Activated CD8-positive, alpha-beta memory T cell treated with anti-CD3 and anti-CD28 coated beads, Interleukin-2, amount 50 U/mL, for 1 hour (primary cell): ENCODE data around the gene PLEKHJ1.

ENCODE experiments used
- DNase-seq: peaks from one replicate; pipeline ENCODE4 v3.0.0-alpha.2; 2020; ENCODE audit errors: extremely low read depth

Gene PLEKHJ1

DNA sequence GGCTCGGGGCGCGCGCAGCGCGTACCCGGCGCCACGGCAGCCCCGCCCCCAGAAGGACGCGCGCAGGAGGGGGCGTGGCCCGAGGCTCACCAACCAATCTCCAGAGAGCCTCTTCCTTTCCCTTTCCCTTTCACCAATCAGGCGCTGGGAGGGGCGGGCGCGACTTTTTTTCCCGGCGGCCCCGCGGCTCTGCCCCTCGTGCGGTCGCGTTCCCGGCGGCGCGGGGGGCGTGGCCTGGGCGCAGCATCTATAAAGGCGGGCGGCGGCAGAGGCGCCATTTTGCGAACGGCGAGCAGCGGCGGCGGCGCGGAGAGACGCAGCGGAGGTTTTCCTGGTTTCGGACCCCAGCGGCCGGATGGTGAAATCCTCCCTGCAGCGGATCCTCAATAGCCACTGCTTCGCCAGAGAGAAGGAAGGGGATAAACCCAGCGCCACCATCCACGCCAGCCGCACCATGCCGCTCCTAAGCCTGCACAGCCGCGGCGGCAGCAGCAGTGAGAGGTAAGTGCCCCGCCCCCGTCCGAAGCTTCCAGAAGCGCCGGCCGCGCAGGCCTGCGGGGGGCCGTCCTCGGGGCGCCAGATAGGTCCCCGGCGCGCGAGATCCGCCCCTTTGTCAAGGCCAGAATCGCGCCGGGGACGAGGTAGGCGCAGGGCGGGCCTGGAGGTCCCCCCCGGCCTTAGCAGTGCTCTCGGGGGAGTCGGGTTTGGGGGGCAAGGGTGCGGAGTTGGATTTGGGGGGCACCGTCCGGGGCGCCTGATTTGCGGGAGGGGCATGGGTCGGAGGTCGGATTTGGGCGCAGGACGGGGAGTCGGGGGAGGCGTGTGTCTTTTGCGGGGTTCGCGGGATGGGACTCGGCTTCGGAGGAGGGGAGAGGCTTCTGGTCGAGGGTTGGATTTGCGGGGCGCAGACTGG, 33.4 kb upstream of the PLEKHJ1 start:
- peak; percentile 92 for DNase-seq

DNA sequence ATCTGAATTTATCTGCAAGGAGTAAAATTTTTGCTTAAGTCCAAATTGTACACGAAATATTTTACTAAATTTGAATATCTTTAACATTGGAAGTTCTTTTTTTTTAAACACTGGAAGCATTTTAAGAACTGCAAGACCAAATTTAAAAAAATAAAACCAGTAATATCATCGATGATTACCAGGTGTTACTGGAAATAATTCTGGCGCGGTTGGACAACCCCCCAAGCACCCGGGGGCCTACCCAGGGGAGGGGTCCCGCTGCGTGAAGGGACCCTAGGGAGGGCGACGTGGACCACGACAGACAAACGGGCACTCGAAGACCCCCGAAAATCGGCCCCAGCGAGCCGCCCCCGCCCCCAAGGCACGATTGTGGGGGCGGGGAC, 32.7 kb upstream of the PLEKHJ1 start:
- DNase-seq, result no peak

DNA sequence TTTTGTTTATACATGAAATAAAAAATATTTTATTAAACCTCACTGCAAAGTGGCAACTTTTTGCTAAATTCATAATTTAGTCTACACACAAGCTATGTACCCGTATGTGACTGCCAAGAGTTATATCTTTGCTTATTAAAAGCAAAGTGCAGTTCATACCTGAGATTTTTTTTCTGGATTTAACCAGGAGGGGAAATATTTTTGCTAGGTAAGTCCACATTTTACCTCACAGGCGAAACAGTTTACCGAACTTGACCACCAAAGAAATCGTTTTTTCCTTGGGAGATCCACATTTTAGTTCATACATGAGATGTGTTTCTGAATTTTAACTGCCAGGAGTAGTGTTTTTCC, 32.3 kb upstream of the PLEKHJ1 start:
- DNase-seq, result no peak

DNA sequence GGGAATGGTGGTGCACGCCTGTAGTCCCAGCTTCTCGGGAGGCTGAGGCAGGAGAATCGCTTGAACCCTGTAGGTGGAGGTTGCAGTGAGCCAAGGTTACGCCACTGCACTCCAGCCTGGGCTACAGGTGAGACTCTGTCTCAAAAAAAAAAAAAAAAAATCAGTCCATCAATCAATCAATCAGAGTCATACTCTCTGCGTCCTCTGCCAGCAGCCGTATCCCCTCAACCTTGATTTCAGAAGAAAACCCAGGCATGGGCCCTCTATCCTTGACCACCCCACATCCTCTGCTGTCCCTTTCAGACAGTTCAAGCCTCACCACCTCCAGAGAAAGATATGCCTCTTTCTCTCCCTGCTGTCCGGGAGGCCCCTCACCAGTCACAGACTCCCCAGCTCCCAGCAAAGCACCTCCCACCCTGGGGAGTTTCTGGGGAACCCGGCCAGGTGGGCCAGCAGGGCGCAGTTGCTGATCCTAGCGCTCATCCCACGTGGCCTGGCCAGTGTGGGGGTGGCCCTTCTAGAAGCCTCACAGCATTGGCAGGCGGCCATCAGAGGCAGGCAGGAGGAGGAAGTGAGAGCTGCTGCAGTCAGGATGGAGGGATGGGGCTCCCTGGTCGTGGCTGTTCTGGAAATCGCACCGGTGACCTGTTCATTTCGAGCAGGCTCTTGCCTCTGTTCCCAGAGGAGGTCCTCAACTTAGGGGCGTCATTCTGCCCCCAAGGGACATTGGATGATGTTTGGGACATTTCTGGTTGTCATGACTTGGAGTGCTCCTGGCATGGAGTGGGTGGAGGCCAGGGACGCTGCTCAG, 30.3 kb upstream of the PLEKHJ1 start:
- DNase-seq, result no peak

GRCh38 chr19:2261438-2262172, 25.5 kb upstream of the PLEKHJ1 start:
- DNase-seq, result no peak

DNA sequence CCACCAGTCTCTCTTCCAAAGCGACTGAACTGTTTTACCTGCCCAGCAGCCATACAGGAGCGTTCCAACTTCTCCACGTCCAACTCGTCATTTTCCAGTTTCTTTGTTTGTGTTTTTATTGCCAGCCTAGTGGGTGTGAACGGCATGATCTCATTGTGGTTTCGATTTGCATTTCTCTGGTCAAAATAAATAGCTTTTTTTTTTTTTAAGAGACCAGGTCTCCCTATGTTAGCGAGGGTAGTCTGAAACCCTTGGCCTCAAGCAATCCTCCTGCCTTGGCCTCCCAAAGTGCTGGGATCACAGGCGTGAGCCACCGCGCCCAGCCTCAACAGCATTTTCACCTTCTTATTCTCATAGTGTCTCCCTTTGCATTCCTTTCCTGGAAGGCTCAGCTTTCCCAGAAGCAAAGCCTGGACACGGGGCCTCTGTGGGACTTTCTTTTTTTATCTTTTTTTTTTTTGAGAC, 24.2 kb upstream of the PLEKHJ1 start:
- DNase-seq, result no peak

DNA sequence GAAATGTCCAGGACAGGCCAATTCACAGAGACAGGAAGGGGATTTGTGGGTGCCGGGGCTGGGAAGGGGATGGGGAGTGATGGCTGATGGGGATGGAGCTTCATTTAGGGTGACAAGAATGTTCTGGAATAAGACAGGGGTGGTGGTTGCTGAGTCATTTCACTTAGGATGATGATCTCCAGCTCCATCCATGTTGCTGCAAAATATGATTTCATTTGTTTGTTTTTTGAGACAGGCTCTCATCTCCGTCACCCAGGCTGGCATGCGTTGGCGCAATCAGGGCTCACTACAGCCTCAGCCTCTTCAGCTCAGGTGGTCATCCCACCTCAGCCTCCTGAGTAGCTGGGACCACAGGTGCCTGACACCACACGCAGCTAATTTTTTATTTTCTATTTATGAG, 23.2 kb upstream of the PLEKHJ1 start:
- DNase-seq, result no peak

DNA sequence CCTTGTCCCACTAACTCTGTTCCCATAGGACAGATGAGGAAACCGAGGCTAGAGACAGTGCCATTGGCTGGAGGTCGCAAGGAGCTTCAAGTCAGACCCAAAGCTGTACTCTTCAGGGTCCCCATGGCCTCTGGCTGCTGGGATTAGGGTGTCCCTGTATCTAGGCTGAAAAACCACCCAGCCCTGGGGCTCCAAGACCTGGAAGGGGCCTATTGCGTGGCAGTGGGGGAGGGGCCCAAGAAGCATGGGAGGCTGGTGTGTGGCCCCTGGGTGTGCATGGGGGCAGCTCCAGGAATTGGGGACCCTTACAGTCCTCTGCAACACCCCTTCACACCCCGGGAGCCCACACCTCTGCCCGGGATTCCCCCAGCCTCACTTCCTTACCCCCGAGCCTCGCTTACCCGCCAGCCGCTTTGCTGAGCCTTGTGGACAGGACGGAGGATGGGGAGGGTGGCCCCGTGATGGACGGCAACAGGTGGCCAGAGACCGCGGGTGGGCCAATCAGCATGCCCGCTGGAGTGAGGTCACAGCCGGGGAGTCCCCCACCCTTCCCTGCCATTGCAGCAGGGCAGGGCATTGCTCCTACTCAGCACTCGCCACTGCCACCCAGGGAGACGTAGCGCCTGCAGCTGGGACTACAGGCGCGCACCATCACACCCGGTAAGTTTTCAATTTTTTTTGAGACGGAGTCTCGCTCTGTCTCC, 20.0 kb upstream of the PLEKHJ1 start, which contains the start of gene JSRP1:
Gene JSRP1, minus strand, starts transcription at position 436 of the 704 bp plus-strand sequence. CDS start 1,103 bp downstream, outside the sequence.
- no peak for DNase-seq

DNA sequence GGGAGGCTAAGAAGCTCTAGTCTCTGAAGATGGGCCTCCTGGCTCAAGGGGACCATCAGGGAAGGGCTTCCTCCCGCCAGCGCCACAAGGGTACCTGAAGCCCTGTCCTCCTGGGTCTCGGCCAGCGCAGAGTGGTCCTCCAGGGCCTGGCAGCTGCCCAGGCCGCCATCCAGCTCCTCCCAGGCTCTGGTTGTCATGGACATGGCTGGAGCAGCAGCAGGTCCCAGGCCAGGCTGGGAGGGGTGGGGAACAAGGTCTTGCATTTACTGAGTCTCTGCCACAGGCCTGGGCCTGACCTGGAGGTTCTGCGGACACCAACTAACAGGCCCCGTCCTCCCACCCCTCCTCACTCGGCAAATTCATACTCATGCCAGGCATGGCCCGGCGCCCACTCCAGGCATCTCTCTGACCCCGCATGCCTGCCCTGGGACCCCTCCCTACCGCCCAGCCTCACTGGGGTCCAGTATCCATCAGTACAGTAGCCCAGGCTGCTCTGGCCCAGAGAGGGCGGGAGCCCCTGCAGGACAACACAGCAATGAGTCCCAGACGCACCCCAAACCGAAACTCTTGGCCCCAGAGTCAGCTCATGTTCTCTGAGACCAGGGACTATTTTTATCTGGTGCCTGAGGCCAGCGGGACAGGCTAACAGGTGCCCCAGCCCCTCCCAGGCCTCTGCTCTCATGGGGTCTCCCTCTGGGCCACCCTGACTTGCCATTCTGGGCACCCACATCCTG, 19.1 kb upstream of the PLEKHJ1 start:
- DNase-seq, result no peak

DNA sequence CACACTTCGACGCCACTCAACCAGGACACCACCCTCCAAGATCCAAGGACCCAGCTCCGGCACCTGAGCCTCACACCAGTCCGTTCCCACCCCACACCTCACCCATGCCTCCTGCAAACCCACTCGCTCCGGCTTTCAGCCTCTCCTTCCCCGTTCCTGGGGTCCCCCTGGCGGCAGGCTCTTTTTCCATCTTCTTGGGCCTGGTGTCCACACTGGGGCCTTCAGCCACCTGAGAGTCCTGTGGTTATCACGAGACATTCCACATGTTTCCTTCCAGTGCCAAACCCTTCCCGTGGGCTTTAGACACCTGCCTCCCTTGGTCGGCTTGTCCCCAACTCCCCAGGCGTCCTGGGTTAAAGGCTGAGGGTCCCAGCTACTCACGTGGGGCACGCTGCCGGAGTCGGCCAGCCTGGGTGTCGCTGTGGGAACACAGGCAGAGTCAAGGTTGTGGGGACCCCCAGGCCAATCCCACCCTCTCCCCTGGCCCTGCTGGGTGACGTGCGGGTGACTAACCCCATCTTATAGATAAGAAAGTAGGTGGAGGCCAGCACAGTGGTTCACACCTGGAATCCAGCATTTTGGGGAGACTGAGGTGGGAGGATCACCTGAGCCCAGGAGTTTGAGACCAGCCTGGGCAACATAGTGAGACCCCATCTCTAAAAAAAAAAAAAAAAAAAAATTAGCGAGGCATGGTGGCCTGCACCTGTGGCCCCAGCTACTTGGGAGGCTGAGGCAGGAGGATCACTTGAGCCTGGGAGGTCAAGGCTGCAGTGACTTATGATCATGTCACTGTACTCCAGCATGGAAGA, 18.1 kb upstream of the PLEKHJ1 start:
- DNase-seq, result no peak

DNA sequence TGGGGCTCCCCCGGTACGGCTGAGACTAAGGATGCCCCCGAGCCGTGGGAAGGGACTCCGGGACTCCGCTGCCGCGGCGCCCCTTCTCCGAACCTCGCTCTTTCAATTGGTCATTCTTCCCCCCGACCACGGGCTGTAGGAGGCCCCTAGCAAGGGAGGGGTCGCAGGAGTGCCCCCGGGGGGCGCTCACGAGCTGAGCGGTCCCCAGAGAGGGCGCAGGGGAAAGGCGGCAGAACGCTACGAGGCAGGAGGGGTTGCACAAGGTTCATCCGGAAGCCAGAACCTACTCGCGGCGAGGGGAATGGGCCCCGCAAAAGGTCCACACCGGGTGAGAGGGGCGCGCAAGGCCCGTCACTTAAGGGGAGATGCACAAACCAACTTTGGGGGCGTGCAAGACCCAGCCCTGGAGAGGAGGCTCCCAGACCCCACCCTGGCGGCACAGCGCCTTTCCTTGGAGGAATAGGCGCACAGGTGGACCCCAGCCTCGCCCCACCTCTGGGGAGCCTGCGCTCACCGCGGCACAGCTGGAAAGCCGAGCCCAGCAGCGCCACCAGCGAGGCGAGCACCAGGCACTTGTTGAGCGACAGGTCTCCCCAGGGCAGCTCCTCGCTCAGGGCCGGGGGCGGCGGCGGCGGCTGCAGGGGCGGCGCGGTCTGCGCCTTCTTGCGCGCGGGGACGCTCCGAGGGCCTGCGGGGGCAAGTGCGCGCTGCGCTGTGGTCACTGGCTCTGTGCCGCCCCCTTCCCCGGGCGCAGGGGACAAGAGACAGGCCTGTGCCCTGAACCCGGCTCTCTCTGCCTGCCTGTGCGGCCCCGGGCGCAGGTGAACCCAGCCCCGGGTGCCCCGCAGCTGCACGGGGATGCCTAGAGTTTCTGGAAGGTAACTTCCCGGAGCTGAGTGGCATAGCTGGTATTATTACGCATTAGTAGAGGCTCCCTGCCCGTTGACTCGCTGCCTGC, 17.3 kb upstream of the PLEKHJ1 start:
- DNase-seq, result no peak

DNA sequence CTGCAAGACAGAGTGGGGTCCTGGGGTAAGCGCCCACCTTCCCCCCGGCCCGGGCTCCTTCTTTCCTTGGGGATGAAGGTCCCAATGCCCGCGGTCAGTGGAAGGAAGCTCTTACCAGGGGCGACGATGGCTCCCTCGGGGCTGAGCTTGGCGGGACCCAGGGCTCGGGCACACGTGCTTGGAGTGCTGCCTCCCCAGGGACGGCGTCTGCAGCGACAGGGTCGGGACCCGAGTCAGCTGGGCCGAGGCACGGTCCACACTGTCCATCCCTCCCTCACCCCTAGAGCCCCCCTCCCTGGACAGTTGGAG, 16.6 kb upstream of the PLEKHJ1 start:
- DNase-seq, result no peak

- no peak for DNase-seq
Observed at GRCh38 chr19:2252055-2252796, 16.1 kb upstream of the PLEKHJ1 start.

- DNase-seq, result no peak
Observed at GRCh38 chr19:2251106-2252054, 15.3 kb upstream of the PLEKHJ1 start.

DNA sequence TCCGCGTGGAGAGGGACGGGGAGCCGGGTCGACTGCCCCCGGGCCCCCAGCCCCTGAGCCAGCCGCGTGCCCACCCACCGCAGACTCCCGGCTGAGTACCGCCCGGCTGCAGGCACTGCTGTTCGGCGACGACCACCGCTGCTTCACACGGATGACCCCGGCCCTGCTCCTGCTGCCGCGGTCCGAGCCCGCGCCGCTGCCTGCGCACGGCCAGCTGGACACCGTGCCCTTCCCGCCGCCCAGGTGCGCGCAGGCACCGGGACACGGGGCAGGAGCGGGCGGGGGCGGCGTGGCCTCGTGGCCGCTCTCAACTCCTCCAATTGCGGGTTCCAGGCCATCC, 14.6 kb upstream of the PLEKHJ1 start:
- DNase-seq, result no peak

GRCh38 chr19:2249880-2250765, 14.0 kb upstream of the PLEKHJ1 start:
- no peak for DNase-seq
